K562 (cell line): ENCODE measurements around the gene B3GAT3. TPM values are rescaled to one million over a fixed set of nuclear protein-coding genes. Genes with fewer than 3 reads are reported as not detected.

Experiments used
- BDP1 ChIP-seq: IDR thresholded peaks from 3 replicates; pipeline ENCODE4 v1.6.1; 2011; ENCODE audit not compliant: insufficient read length, insufficient read depth
- CBFA2T2 ChIP-seq: fragments of 450-650 bp; conservative IDR thresholded peaks from 2 replicates; pipeline ENCODE4 v1.6.1; 2017; ENCODE audit warnings: mild to moderate bottlenecking
- CBFA2T3 ChIP-seq: fragments of 450-650 bp; IDR thresholded peaks from 2 replicates; pipeline ENCODE4 v1.6.1; 2017
- HDGF ChIP-seq: fragments of 450-650 bp; IDR thresholded peaks from 2 replicates; pipeline ENCODE4 v1.6.1; 2016
- ILK ChIP-seq: fragments of 450-650 bp; IDR thresholded peaks from 2 replicates; pipeline ENCODE4 v1.6.1; 2016; ENCODE audit warnings: missing genetic modification characterization, low read depth, mild to moderate bottlenecking, missing compliant biosample characterization, moderate library complexity, borderline replicate concordance
- KDM5B ChIP-seq: fragments of 200-600 bp; sonication (generic); IDR thresholded peaks from 2 replicates; pipeline ENCODE4 v1.6.1; 2012; ENCODE audit warnings: low read depth, mild to moderate bottlenecking, moderate library complexity, low read length, control low read depth, inconsistent platforms; ENCODE audit not compliant: insufficient replicate concordance
- MEF2A ChIP-seq: IDR thresholded peaks from 2 replicates; pipeline ENCODE4 v1.6.1; 2011; ENCODE audit warnings: low read depth, mild to moderate bottlenecking, low read length, moderate library complexity; ENCODE audit not compliant: control insufficient read depth
- MYNN ChIP-seq, 2 experiments: sonication (generic); formaldehyde crosslinking in 1 of 2; IDR thresholded peaks; 2 replicates each; pipeline versions ENCODE4 v1.5.0 to v1.6.1; 2016 to 2020; ENCODE audit warnings: antibody characterized with exemption in 1 of 2, missing genetic modification reagents in 1 of 2
- NEUROD1 ChIP-seq: fragments of 150-350 bp; IDR thresholded peaks from 2 replicates; pipeline ENCODE4 v1.6.1; 2014; ENCODE audit warnings: borderline replicate concordance, low read length, low read depth; ENCODE audit not compliant: partially characterized antibody
- NFYB ChIP-seq: IDR thresholded peaks from 2 replicates; pipeline ENCODE4 v1.6.1; 2011; ENCODE audit warnings: mild to moderate bottlenecking, moderate library complexity; ENCODE audit not compliant: insufficient read length; ENCODE audit errors: extremely low read depth
- POLR2A ChIP-seq: fragments of 450-650 bp; conservative IDR thresholded peaks from 2 replicates; pipeline ENCODE4 v1.6.1; 2016
- POLR2B ChIP-seq: fragments of 450-650 bp; IDR thresholded peaks from 2 replicates; pipeline ENCODE4 v1.6.1; 2018; ENCODE audit warnings: low read depth; ENCODE audit not compliant: partially characterized antibody
- PYGO2 ChIP-seq: fragments of 450-650 bp; IDR thresholded peaks from 2 replicates; pipeline ENCODE4 v1.6.1; 2016; ENCODE audit warnings: mild to moderate bottlenecking, missing genetic modification characterization, moderate library complexity, missing compliant biosample characterization
- RCOR1 ChIP-seq, 2 experiments: IDR thresholded peaks; 2 replicates each; pipeline ENCODE4 v1.6.1; 2012; ENCODE audit warnings: low read depth in 2 of 2, low read length in 2 of 2, borderline replicate concordance in 1 of 2, improper control_type of control experiment in 1 of 2
- SMARCB1 ChIP-seq: IDR thresholded peaks from 2 replicates; pipeline ENCODE4 v1.6.1; 2011; ENCODE audit warnings: improper control_type of control experiment, low read depth; ENCODE audit not compliant: insufficient read length
- TEAD1 ChIP-seq, 2 experiments: fragments of 450-650 bp in 1 of 2; sonication (generic) in 1 of 2; formaldehyde crosslinking; IDR thresholded peaks; 2 replicates each; pipeline versions ENCODE4 v1.4.0 to v1.8.0; 2020 to 2022; ENCODE audit warnings: mild to moderate bottlenecking in 2 of 2, missing genetic modification reagents in 1 of 2
- ZNF384 ChIP-seq: IDR thresholded peaks from 2 replicates; pipeline ENCODE4 v1.6.1; 2012; ENCODE audit warnings: low read depth, low read length, improper control_type of control experiment
- ZNF586 ChIP-seq: fragments of 450-650 bp; formaldehyde crosslinking; conservative IDR thresholded peaks from 2 replicates; pipeline ENCODE4 v1.4.0; 2020; ENCODE audit warnings: mild to moderate bottlenecking, moderate library complexity
- ZNF77 ChIP-seq: fragments of 250-450 bp; sonication (Bioruptor Pico); IDR thresholded peaks from 2 replicates; pipeline ENCODE4 v1.5.0; 2020
- ZNF830 ChIP-seq: fragments of 250-450 bp; sonication (Bioruptor Pico); IDR thresholded peaks from 2 replicates; pipeline ENCODE4 v1.5.0; 2021; ENCODE audit warnings: mild to moderate bottlenecking
- polyA plus RNA-seq, 8 experiments: library from polyadenylated mRNA; depleted of rRNA in 4 of 8; stranded (reverse) in 5 of 8; unstranded in 3 of 8; fragments of >200 nt; fragmentation: Nextera tagmentation in 2 of 8; fragmentation: Illumina TruSeq in 1 of 8; extraction: Ambion mirVana in 2 of 8; extraction: Trizol in 1 of 8; gene quantifications; 2 replicates each; pipeline versions ENCODE4 v1.2.1 to v1.2.3, GENCODE V29; 2011 to 2014; ENCODE audit warnings: inconsistent platforms in 1 of 8, missing spikeins in 1 of 8
- total RNA-seq, 7 experiments: library from RNA; depleted of rRNA in 6 of 7; stranded (reverse); fragments of >200 nt in 6 of 7; fragmentation: Illumina TruSeq in 2 of 7; extraction: Trizol in 2 of 7; gene quantifications; 2 replicates each; pipeline versions ENCODE4 v1.2.1 to v1.2.3, GENCODE V29; 2011 to 2021; ENCODE audit warnings: low replicate concordance in 1 of 7
- TF ChIP-seq, protein P1 (sequence below), 3 experiments: fragments of 200-800 bp in 1 of 3; sonication (Bioruptor generic) in 1 of 3; sonication (generic) in 1 of 3; formaldehyde crosslinking in 1 of 3; IDR thresholded peaks; 2 replicates each; pipeline versions ENCODE4 v1.6.1 to v1.8.0; 2016 to 2022; ENCODE audit warnings: mild to moderate bottlenecking in 2 of 3, missing compliant biosample characterization in 2 of 3, missing genetic modification characterization in 2 of 3, missing genetic modification reagents in 1 of 3
- TF ChIP-seq, protein P2 (sequence below), 2 experiments: fragments of 450-650 bp in 1 of 2; sonication (generic) in 1 of 2; formaldehyde crosslinking; conservative IDR thresholded peaks; 2 replicates each; pipeline versions ENCODE4 v1.4.0 to v1.8.1; 2020 to 2022; ENCODE audit warnings: mild to moderate bottlenecking in 1 of 2, missing genetic modification reagents in 1 of 2
- TF ChIP-seq, protein P3 (sequence below): fragments of 450-650 bp; IDR thresholded peaks from 2 replicates; pipeline ENCODE4 v1.6.1; 2014; ENCODE audit warnings: low read depth, mild to moderate bottlenecking, moderate library complexity, borderline replicate concordance
- TF ChIP-seq, protein P4 (sequence below): sonication (generic); formaldehyde crosslinking; IDR thresholded peaks from 2 replicates; pipeline ENCODE4 v1.9.0; 2022; ENCODE audit warnings: mild to moderate bottlenecking, missing genetic modification reagents

B3GAT3 gene
- total and polyA plus RNA-seq, 9 of the 15 experiments (the other 6 are each of a cell fraction or from before 2014, with no cell fraction given), result 0.30 to 64.0 (median 21.4) TPM

DNA sequence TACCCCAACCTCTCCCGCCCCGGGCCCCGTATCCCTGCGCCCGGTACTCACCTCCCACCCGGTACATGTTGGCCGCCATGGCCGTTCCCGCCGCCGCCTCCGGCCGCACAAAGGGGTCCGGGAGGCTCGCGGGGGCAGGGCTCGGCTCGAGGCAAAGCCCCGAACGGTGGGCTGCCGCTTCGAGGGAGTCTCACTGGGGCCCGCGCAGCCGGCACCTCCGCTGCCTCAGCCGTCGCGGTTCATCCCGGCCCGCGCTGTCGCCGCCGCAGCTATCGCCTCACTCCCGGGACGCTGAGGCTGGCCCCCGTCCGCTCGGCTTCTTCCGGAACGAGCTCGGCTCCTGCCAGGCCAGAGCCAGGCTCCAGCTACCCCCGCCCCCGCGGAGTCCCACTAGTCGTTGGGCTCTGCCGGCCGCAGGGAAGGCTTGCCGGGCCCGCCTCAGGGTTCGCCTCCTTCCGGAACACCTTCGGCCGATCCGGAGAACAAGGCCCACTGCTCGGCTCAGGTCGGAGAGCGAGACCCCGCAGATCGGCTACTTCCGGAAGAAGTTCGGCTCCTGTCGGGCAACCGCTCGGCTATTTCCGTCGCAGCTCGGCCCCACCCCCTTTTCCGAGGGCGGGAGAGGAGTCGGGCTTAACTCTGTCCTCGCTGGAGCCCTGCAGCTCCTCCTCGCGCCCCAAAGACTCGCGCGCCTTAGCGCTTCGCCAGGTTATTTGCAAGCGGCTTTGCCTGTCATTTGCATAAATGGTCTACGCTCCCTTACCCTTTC is 20.2 kb downstream of the B3GAT3 start, which contains the start of gene MTA2 (continued):
- TF ChIP-seq ILK (tag) (no peak), ZNF384 (0 out of 2 replicates have a peak, but pooled peaks have one; percentile 16), CBFA2T2 (no peak), NFYB (no peak), PYGO2 (tag) (no peak), POLR2B (peak; percentile 66), MEF2A (no peak), ZNF77 (CRISPR knock-in tag) (no peak), ZNF586 (CRISPR knock-in tag) (no peak), NEUROD1 (no peak), BDP1 (no peak), ZNF830 (CRISPR knock-in tag) (0 out of 2 replicates have a peak, but pooled peaks have one; percentile 36), TEAD1 (CRISPR knock-in tag; IDR thresholded peaks at IDR 0.05) (0 out of 4 replicates have a peak, but pooled peaks of 1 of the 2 experiments have one; percentile 39), RCOR1 (IDR thresholded peaks at IDR 0.05; ENCODE audit: borderline replicate concordance in 1 of 2, low read depth in 2 of 2, low read length in 2 of 2) (no peak), KDM5B (no peak), CBFA2T3 (no peak), SMARCB1 (no peak), POLR2A (peak; percentile 81), MYNN (IDR thresholded peaks at IDR 0.05) (0 out of 2 replicates have a peak, but pooled peaks have one; percentile 12), MYNN (CRISPR knock-in tag; IDR thresholded peaks at IDR 0.05) (no peak), HDGF (no peak)
- TF ChIP-seq, protein P1, sequence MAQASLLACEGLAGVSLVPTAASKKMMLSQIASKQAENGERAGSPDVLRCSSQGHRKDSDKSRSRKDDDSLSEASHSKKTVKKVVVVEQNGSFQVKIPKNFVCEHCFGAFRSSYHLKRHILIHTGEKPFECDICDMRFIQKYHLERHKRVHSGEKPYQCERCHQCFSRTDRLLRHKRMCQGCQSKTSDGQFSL (CRISPR knock-in tag; IDR thresholded peaks at IDR 0.05), result 0 out of 2 replicates have a peak, but pooled peaks have one; percentile 51
- TF ChIP-seq, protein P1 (tag; IDR thresholded peaks at IDR 0.05), result no peak
- TF ChIP-seq, protein P2, sequence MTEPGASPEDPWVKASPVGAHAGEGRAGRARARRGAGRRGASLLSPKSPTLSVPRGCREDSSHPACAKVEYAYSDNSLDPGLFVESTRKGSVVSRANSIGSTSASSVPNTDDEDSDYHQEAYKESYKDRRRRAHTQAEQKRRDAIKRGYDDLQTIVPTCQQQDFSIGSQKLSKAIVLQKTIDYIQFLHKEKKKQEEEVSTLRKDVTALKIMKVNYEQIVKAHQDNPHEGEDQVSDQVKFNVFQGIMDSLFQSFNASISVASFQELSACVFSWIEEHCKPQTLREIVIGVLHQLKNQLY (CRISPR knock-in tag; conservative IDR thresholded peaks at IDR 0.05), result no peak
- TF ChIP-seq, protein P3, sequence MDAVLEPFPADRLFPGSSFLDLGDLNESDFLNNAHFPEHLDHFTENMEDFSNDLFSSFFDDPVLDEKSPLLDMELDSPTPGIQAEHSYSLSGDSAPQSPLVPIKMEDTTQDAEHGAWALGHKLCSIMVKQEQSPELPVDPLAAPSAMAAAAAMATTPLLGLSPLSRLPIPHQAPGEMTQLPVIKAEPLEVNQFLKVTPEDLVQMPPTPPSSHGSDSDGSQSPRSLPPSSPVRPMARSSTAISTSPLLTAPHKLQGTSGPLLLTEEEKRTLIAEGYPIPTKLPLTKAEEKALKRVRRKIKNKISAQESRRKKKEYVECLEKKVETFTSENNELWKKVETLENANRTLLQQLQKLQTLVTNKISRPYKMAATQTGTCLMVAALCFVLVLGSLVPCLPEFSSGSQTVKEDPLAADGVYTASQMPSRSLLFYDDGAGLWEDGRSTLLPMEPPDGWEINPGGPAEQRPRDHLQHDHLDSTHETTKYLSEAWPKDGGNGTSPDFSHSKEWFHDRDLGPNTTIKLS, result no peak
- TF ChIP-seq, protein P4, sequence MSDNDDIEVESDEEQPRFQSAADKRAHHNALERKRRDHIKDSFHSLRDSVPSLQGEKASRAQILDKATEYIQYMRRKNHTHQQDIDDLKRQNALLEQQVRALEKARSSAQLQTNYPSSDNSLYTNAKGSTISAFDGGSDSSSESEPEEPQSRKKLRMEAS (CRISPR knock-in tag), result no peak
